NCI-H345 (cell line): ENCODE data around the gene RAB3C.
"Not testable (repeated sequence)": the region's sequence is repeated elsewhere in the genome, so short reads cannot be mapped to it uniquely, and the experiment has no call there.

ENCODE experiments used
- DNase-seq: peaks from one replicate; lab custom pipeline; 2025; lab: John Stamatoyannopoulos, UW

Gene RAB3C

GRCh38 chr5:58675341-58675740 lies 92.5 kb downstream of the RAB3C start:
- no peak for DNase-seq

- DNase-seq, result no peak
Observed at GRCh38 chr5:58677650-58678049, 94.8 kb downstream of the RAB3C start.

- DNase-seq, result no peak
Observed at GRCh38 chr5:58680503-58680902, 97.6 kb downstream of the RAB3C start.

- no peak for DNase-seq
Observed at GRCh38 chr5:58681943-58682342, 99.1 kb downstream of the RAB3C start.

GRCh38 chr5:58683567-58683966 lies 100.7 kb downstream of the RAB3C start:
- no peak for DNase-seq

GRCh38 chr5:58687079-58687478 lies 104.2 kb downstream of the RAB3C start:
- no peak for DNase-seq

- DNase-seq, result no peak
Observed at GRCh38 chr5:58687595-58687994, 104.7 kb downstream of the RAB3C start.

GRCh38 chr5:58699088-58699761 lies 116.3 kb downstream of the RAB3C start:
- DNase-seq, result peak; percentile 48

- no peak for DNase-seq
Observed at GRCh38 chr5:58699762-58700118, 116.9 kb downstream of the RAB3C start.

- no peak for DNase-seq
Observed at GRCh38 chr5:58703925-58704555, 121.2 kb downstream of the RAB3C start.

- no peak for DNase-seq
Observed at GRCh38 chr5:58706736-58707135, 123.9 kb downstream of the RAB3C start.

- no peak for DNase-seq
Observed at GRCh38 chr5:58708456-58708855, 125.6 kb downstream of the RAB3C start.

GRCh38 chr5:58710425-58710824 lies 127.5 kb downstream of the RAB3C start:
- not testable (repeated sequence) for DNase-seq

- DNase-seq, result no peak
Observed at GRCh38 chr5:58710871-58711270, 128.0 kb downstream of the RAB3C start.

- no peak for DNase-seq
Observed at GRCh38 chr5:58711965-58712364, 129.1 kb downstream of the RAB3C start.

GRCh38 chr5:58714046-58714445 lies 131.2 kb downstream of the RAB3C start:
- no peak for DNase-seq

GRCh38 chr5:58715997-58716656 lies 133.3 kb downstream of the RAB3C start:
- DNase-seq, result no peak

GRCh38 chr5:58716713-58717112 lies 133.8 kb downstream of the RAB3C start:
- no peak for DNase-seq

GRCh38 chr5:58717303-58718007 lies 134.6 kb downstream of the RAB3C start:
- DNase-seq, result peak; percentile 83

GRCh38 chr5:58718269-58718978 lies 135.5 kb downstream of the RAB3C start:
- DNase-seq, result no peak

GRCh38 chr5:58722160-58722559 lies 139.3 kb downstream of the RAB3C start:
- no peak for DNase-seq

- DNase-seq, result no peak
Observed at GRCh38 chr5:58724992-58725391, 142.1 kb downstream of the RAB3C start.
